Panc1 (cell line): ENCODE results near the gene UNC13C. TPM values are rescaled to one million over a fixed set of nuclear protein-coding genes. Genes with fewer than 3 reads are reported as not detected.

Source experiments
- ATAC-seq: fragments of 200-7000 bp; cut with Tn5 transposase; 2 replicates; pipeline ENCODE4 v1.9.1; 2020; ENCODE audit warnings: mild to moderate bottlenecking, moderate library complexity
- BruUV-seq: library from RNA; stranded (reverse); fragments of 400-500 nt; replicated peaks from 2 replicates; lab custom pipeline; 2021; lab: Mats Ljungman, UMichigan
- CTCF ChIA-PET: fragments of 300-600 bp; sonication (Branson Sonifier 250); formaldehyde crosslinking; loops from one replicate; lab custom pipeline; 2022; ENCODE audit warnings: antibody characterized with exemption; lab: Charles Lee
- POLR2A ChIA-PET: fragments of 300-600 bp; sonication (Branson Sonifier 250); formaldehyde crosslinking; loops from one replicate; lab custom pipeline; 2022; ENCODE audit warnings: antibody characterized with exemption; lab: Charles Lee
- DNase-seq: peaks from one replicate; pipeline ENCODE4 v3.0.0-alpha.2; 2010; ENCODE audit warnings: low read depth, low spot score
- H3K27ac ChIP-seq: 2 replicates; pipeline ENCODE4 v1.5.1; 2011; ENCODE audit warnings: mild to moderate bottlenecking, low read length, inconsistent platforms
- H3K27me3 ChIP-seq: fragments of 200-500 bp; sonication (Bioruptor generic); 2 replicates; pipeline ENCODE4 v1.6.0; 2014; ENCODE audit warnings: low read length, inconsistent platforms; ENCODE audit not compliant: control insufficient read depth, insufficient read depth
- H3K36me3 ChIP-seq: fragments of 200-500 bp; sonication (Bioruptor generic); 2 replicates; pipeline ENCODE4 v1.5.1; 2014; ENCODE audit warnings: inconsistent platforms, mild to moderate bottlenecking, low read length, moderate library complexity; ENCODE audit not compliant: control insufficient read depth, insufficient read depth
- H3K4me1 ChIP-seq: 2 replicates; pipeline ENCODE4 v1.5.1; 2011; ENCODE audit warnings: inconsistent platforms, mild to moderate bottlenecking, low read length, moderate library complexity; ENCODE audit not compliant: control insufficient read depth, insufficient read depth
- H3K4me3 ChIP-seq, 2 experiments: 2 replicates each; pipeline ENCODE4 v1.5.1; 2011 to 2012; ENCODE audit warnings: low read depth in 2 of 2, low read length in 2 of 2, mild to moderate bottlenecking in 2 of 2, inconsistent platforms in 1 of 2, moderate library complexity in 1 of 2
- H3K9me3 ChIP-seq: fragments of 200-500 bp; sonication (Bioruptor generic); 2 replicates; pipeline ENCODE4 v1.5.1; 2014; ENCODE audit warnings: low read depth, mild to moderate bottlenecking, inconsistent platforms, low read length, moderate library complexity; ENCODE audit not compliant: control insufficient read depth, insufficient read depth
- POLR2AphosphoS5 ChIP-seq: IDR thresholded peaks from 2 replicates; pipeline ENCODE4 v1.6.1; 2012; ENCODE audit warnings: mild to moderate bottlenecking, low read depth, low read length, moderate library complexity
- REST ChIP-seq, 2 experiments: IDR thresholded peaks; 2 replicates each; pipeline ENCODE4 v1.6.1; 2011 to 2012; ENCODE audit warnings: low read depth in 2 of 2, control low read depth in 1 of 2, low read length in 1 of 2, mild to moderate bottlenecking in 1 of 2, moderate library complexity in 1 of 2; ENCODE audit not compliant: insufficient read depth in 1 of 2
- SIN3A ChIP-seq: IDR thresholded peaks from 2 replicates; pipeline ENCODE4 v1.6.1; 2012; ENCODE audit warnings: low read depth, mild to moderate bottlenecking, low read length, moderate library complexity, borderline replicate concordance; ENCODE audit not compliant: insufficient read depth
- TCF7L2 ChIP-seq: IDR thresholded peaks from 2 replicates; pipeline ENCODE4 v1.6.1; 2011; ENCODE audit warnings: mild to moderate bottlenecking, low read depth, low read length, inconsistent platforms
- in situ Hi-C: cut with HindIII; loops from 2 replicates; pipeline ENCODE4 v1.10.0; 2016; ENCODE audit warnings: low sequenced_read_pairs, low pct_unique_long_range_greater_than_20kb
- intact Hi-C: fragments of 100-400 bp; cut with micrococcal nuclease; formaldehyde crosslinking; loops from one replicate; pipeline ENCODE4 v1.10.0; 2022; ENCODE audit not compliant: unreplicated experiment
- total RNA-seq: library from RNA; stranded (reverse); gene quantifications from one replicate; pipeline ENCODE4 v1.2.1, GENCODE V29; 2021; ENCODE audit not compliant: unreplicated experiment
- TF ChIP-seq, protein P1 (sequence below): fragments of 450-650 bp; IDR thresholded peaks from 2 replicates; pipeline ENCODE4 v1.5.1; 2017; ENCODE audit warnings: mild to moderate bottlenecking

Gene UNC13C
- total RNA-seq, 1 experiment from 2014 or later = not detected

- Histone ChIP-seq H3K4me1 (no peaks in the 10 kb centered on the region), H3K4me3 (no peak overlapping the region), H3K27me3 (no peaks in the 10 kb centered on the region), H3K9me3 (no peaks in the 10 kb centered on the region), H3K27ac (no peak overlapping the region), H3K36me3 (no peaks in the 10 kb centered on the region)
- in situ Hi-C loops (no loop called here), intact Hi-C loops (no loop called here)
- CTCF ChIA-PET = no interaction called here
- DNase-seq (no peak), ATAC-seq (no peak)
- no TSS peak for BruUV-seq
- no peak for TF ChIP-seq SIN3A
- no peak for TF ChIP-seq POLR2AphosphoS5
- TF ChIP-seq REST (IDR thresholded peaks at IDR 0.05; ENCODE audit: insufficient read depth in 1 of 2, low read depth in 2 of 2, low read length in 1 of 2) = no peak
- TF ChIP-seq, protein P1, sequence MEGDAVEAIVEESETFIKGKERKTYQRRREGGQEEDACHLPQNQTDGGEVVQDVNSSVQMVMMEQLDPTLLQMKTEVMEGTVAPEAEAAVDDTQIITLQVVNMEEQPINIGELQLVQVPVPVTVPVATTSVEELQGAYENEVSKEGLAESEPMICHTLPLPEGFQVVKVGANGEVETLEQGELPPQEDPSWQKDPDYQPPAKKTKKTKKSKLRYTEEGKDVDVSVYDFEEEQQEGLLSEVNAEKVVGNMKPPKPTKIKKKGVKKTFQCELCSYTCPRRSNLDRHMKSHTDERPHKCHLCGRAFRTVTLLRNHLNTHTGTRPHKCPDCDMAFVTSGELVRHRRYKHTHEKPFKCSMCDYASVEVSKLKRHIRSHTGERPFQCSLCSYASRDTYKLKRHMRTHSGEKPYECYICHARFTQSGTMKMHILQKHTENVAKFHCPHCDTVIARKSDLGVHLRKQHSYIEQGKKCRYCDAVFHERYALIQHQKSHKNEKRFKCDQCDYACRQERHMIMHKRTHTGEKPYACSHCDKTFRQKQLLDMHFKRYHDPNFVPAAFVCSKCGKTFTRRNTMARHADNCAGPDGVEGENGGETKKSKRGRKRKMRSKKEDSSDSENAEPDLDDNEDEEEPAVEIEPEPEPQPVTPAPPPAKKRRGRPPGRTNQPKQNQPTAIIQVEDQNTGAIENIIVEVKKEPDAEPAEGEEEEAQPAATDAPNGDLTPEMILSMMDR = no peak
- no peak for TF ChIP-seq TCF7L2
- POLR2A ChIA-PET = no interaction called here
These were observed 105.8 kb downstream of the UNC13C start for GRCh38 chr15:54083991-54084390.

DNA sequence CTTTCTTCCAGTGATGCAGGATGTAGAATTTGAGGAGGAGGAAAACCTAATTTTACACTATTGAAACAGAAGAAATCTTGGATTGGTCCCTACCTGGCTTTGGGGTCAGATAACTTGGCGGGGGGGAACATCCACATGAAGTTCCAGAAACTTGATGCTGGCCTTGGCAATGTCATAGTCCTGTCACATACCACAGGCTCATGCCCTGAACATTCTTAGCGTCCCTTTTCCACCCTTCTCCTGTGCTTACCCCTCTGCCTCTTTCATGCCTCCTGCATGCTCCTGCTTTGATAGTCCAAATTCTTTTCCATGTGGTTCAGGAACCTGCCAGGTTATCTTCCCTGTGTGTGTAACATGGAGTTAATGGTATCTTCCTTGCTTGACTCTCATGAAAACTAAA is 110.6 kb downstream of the UNC13C start:
- no TSS peak for BruUV-seq
- Histone ChIP-seq H3K9me3 (no peaks in the 10 kb centered on the region), H3K27me3 (no peaks in the 10 kb centered on the region), H3K4me1 (no peaks in the 10 kb centered on the region), H3K27ac (no peak overlapping the region), H3K36me3 (no peaks in the 10 kb centered on the region), H3K4me3 (no peak overlapping the region)
- ChIA-PET POLR2A (no interaction called here), CTCF (no interaction called here)
- intact Hi-C loops (no loop called here), in situ Hi-C loops (no loop called here)
- no peak for DNase-seq
- TF ChIP-seq TCF7L2 (no peak), SIN3A (no peak), REST (IDR thresholded peaks at IDR 0.05; ENCODE audit: insufficient read depth in 1 of 2, low read depth in 2 of 2, low read length in 1 of 2) (no peak), POLR2AphosphoS5 (no peak)
- TF ChIP-seq, protein P1 = no peak
- ATAC-seq = no peak
